HS-5 (cell line): ENCODE results near the gene ADAM15.

Source experiments
- DNase-seq: peaks from one replicate; pipeline ENCODE4 v3.0.0-alpha.2; 2012; ENCODE audit warnings: low read depth

The ADAM15 gene

GRCh38 chr1:155050560-155051341 is at the start of gene ADAM15:
TSS of gene ADAM15 (plus strand) at chr1:155051316. CDS start at chr1:155051387, 71 bp downstream.
- no peak for DNase-seq

GRCh38 chr1:155001425-155001674 is 49.8 kb upstream of the ADAM15 start:
- no peak for DNase-seq

GRCh38 chr1:155001675-155002463 is 49.2 kb upstream of the ADAM15 start:
- peak; percentile 85 for DNase-seq

- no peak for DNase-seq
Measured at GRCh38 chr1:155002464-155003226, 48.5 kb upstream of the ADAM15 start, which contains the start of gene ZBTB7B. TSS of gene ZBTB7B (plus strand) at chr1:155002802. CDS start at chr1:155014661, 11,859 bp downstream.

GRCh38 chr1:155003227-155003765 is 47.8 kb upstream of the ADAM15 start:
- DNase-seq = no peak

- no peak for DNase-seq
Measured at GRCh38 chr1:155003766-155004351, 47.3 kb upstream of the ADAM15 start.

- DNase-seq = no peak
Measured at GRCh38 chr1:155004352-155005075, 46.6 kb upstream of the ADAM15 start.

GRCh38 chr1:155005076-155006011 is 45.8 kb upstream of the ADAM15 start:
- DNase-seq = no peak

GRCh38 chr1:155006601-155007101 is 44.5 kb upstream of the ADAM15 start:
- DNase-seq = no peak

GRCh38 chr1:155007251-155007828 is 43.8 kb upstream of the ADAM15 start:
- no peak for DNase-seq

- no peak for DNase-seq
Measured at GRCh38 chr1:155008015-155008941, 42.8 kb upstream of the ADAM15 start.

- no peak for DNase-seq
Measured at GRCh38 chr1:155009221-155009711, 41.9 kb upstream of the ADAM15 start.

- DNase-seq = no peak
Measured at GRCh38 chr1:155009742-155010141, 41.4 kb upstream of the ADAM15 start.

GRCh38 chr1:155010211-155010918 is 40.8 kb upstream of the ADAM15 start:
- DNase-seq = no peak

- DNase-seq = no peak
Measured at GRCh38 chr1:155011004-155011416, 40.1 kb upstream of the ADAM15 start.

GRCh38 chr1:155011437-155012025 is 39.6 kb upstream of the ADAM15 start:
- DNase-seq = no peak

GRCh38 chr1:155012026-155012546 is 39.0 kb upstream of the ADAM15 start:
- DNase-seq = no peak
